HG03280 (cell line): Measurements from ENCODE around the gene POLR2J2.
"Not testable (repeated sequence)": the region's sequence is repeated elsewhere in the genome, so short reads cannot be mapped to it uniquely, and the experiment has no call there.

Experiments
- ATAC-seq: cut with Tn5 transposase; IDR thresholded peaks from one replicate; pipeline ENCODE4 v1.9.1; 2021; ENCODE audit warnings: mild to moderate bottlenecking, moderate library complexity; ENCODE audit not compliant: unreplicated experiment

The POLR2J2 gene

DNA sequence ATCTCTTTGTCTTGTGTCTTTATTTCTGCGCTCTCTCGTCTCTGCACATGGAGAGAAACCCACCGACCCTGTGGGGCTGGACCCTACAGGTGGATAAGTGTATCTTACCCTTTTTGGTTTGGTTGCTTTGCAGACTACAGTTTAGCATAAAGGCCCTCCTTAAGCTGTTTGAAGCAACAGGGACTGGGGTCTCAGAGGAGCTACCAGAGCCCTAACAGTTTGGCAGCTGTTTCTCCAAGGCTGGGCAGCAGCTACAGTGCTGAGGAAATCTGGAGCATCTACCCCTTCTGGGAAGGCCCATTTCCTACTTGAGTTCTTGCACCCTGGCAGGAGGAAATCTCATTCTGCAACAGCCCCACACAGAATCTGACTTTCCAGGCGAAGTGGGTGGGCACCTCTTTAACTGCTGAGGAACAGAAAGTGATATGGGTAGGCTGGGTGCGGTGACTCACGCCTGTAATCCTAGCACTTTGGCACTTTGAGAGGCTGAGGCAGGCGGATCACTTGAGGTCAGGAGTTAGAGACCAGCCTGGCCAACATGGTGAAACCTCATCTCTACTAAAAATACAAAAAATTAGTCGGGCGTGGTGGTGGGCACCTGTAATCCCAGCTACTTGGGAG, 2.1 kb upstream of the POLR2J2 start:
- not testable (repeated sequence) for ATAC-seq

DNA sequence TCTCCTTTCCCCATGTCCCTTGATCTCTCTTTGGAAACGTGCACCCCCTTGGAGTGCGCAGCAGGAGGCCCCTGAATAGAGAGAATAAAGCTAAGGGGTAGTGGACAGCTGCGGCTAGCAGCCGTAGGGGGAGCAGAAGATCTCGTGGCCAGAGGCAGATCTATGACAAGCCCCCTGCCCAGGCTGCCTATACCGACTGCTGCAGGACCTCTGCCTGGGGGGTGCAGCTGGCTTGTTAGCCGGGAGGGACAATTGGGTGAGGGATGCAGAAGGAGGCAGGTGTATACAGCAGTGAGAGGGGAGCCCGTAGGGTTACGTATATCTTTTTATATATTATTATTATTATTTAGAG, 469 bp upstream of the POLR2J2 start:
- peak; percentile 36 for ATAC-seq

DNA sequence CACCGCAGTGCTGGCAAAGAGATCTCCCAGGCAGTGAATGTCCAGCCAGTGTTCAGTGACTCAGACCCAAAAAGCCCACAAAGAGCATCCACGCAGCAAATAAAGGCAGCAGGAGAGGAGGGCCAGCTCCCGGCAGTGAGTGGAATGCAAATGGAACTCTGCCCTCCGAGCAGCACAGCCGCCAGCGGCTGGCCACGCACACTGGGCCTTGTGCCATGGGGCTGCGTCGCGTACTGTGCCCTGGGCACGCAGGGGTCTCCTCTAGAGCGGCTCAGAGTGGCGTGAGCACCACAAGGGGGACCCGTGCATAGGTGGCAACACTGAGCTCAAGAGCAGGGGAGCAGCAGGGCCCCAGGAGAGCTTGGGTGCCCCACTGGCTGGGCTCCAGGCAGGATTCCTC, 3.9 kb downstream of the POLR2J2 start:
- ATAC-seq = not testable (repeated sequence)

DNA sequence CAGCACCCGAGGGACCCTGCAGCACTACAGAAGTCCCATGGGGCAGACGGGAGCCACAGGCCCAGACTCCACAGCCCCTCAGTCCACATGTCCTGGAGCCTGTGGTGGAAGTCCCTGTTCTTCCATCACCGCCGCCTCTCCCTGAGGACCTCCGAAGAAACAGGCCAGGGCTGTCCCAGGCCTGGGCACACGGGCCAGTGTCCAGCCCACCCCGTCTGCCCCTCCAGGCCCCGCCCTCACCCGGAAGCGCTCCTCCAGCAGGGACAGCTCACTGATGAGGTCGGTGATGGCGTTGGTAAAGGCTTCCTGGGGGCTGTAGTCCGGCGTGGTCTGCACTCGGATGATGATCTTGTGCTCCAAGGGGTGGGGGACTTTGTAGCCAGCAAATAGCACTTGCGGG, 4.6 kb downstream of the POLR2J2 start:
- not testable (repeated sequence) for ATAC-seq

DNA sequence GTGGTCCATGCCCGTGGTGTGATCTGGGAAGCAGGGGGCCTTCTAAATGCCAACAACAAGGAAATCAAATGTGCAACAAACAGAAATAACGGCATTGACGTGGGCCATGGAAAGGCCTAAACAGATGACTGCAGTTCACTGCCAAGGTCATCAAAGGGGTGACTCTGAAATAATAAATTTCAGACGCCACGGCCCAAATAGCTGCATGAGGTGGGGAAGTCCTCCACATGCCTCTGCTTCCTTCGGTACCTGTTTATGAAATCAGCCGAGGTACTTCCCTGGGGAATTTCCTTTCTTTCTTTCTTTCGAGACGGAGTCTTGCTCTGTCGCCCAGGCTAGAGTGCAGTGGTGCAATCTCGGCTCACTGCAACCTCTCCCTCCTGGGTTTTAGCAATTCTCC, 6.7 kb downstream of the POLR2J2 start:
- not testable (repeated sequence) for ATAC-seq

DNA sequence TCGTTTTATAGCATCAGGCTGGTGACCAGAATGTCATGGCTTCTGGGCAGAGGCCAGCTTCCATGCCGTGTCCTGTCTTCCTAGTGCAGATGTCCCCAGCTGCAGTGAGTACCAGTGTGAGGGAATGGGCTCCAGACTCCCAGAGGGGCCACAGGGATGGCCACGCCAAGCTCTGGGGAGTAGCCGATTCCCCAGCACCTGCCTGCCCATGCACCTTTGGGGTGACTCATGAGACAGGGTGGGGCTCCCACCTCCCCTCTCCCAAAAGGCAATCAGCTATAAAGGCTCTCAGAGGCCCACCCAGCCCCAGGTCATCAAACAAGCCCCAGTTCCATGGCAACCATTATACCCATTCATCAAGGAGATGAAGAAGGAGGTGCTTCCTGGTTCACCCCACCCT, 21.5 kb downstream of the POLR2J2 start, which contains the start of gene SPDYE2B:
SPDYE2B (plus strand) TSS at position 396 of the 400 bp plus-strand sequence. CDS start 2,030 bp downstream, outside the sequence.
- ATAC-seq = not testable (repeated sequence)

- not testable (repeated sequence) for ATAC-seq
Measured at GRCh38 chr7:102647813-102648212, 23.6 kb downstream of the POLR2J2 start.

DNA sequence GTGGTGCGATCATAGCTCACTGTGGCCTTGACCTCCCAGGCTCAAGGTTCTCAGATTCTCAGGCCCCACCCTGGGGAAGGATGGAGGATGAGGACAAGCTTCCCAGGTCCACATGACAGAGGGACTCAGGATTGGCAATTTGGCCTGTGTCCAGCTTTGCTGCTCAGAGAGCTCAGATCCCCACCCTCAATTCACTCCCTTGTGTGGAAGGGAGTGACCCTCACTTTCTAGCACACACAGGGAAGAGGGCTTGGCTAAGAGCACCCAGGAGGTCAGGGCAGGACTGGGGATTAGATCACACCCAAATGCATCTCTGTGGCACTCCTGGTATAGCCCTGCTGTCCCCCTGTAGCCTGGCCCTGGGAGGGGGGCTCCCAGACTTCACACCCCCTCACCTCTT, 28.1 kb downstream of the POLR2J2 start:
- not testable (repeated sequence) for ATAC-seq

GRCh38 chr7:102642691-102643090, 28.8 kb downstream of the POLR2J2 start, which contains the start of gene UPK3BL1:
Gene UPK3BL1, minus strand, starts transcription at chr7:102642791. Its CDS starts 50 bp downstream, at chr7:102642741.
- not testable (repeated sequence) for ATAC-seq

DNA sequence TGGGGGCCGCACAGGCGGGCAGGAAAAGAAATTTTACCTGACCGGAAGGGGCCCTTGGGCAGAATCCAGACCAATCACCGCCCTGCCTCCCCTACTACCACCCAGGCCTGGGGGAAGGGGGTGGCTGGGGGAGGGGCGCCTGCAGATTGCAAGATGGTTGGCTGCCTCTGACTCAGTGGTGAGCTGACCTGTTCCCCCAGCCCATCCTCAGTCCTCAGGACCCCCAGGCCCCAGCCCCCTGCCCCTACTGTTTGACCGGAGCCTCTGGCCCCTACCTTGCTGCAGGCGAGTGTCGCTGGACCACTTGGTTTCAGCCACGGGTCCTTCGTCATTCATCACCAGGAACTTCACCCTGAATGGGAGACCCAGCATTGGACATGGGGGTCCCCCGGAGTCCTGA, 32.6 kb downstream of the POLR2J2 start:
- ATAC-seq = not testable (repeated sequence)

DNA sequence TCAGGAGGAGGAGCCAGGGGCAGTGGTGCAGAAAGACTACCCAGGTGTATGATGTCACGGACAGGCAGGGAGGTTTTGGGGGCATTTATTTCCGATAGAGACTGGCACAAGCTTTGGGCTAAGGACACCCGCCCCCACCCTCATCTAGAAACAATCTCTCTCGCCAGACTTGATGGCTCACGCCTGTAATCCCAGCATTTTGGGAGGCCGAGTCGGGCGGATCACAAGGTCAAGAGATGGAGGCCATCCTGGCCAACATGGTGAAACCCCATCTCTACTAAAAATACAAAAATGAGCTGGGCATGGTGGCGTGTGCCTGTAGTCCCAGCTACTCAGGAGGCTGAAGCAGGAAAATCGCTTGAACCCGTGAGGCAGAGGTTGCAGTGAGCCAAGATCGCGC, 34.5 kb downstream of the POLR2J2 start:
- not testable (repeated sequence) for ATAC-seq

DNA sequence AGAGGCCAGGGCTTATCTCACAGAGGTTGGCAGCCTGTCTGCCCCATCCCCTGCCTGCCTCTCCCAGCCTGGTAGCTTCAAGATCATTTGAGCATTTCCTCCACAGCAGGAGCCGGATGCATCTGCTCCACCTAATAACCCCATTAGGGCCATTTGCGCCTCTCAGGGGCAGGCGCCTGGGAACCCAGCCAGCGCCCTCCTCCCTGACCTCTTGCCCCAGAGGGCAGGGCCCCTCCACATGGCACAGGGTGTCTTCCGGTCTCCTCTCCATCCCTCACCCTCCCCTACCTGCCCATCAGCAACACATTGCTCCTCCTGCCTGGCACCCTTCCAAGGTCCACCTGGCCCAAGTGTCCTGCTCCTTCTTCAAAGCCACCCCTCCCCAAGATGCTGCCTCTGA, 36.1 kb downstream of the POLR2J2 start:
- not testable (repeated sequence) for ATAC-seq

DNA sequence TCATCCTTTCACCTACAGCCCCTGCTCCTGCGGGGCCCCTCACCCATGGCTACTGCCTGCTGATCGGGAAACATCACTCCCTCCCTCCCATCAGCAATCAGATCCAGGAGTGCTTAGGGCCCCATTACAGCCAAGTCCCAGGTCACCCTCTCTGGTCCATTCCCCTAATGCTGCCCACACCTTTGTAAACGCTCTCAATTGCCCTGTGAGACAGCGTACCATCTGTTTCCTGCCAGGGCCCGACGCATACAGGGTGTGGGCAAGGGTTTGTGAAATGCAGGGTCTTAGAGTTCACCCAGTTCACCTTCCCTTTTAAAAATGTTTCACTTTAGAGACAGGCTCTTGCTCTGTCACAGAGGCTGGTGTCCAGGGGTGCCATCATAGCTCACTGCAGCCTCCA, 37.2 kb downstream of the POLR2J2 start:
- not testable (repeated sequence) for ATAC-seq

GRCh38 chr7:102630622-102631021, 40.8 kb downstream of the POLR2J2 start:
- not testable (repeated sequence) for ATAC-seq

DNA sequence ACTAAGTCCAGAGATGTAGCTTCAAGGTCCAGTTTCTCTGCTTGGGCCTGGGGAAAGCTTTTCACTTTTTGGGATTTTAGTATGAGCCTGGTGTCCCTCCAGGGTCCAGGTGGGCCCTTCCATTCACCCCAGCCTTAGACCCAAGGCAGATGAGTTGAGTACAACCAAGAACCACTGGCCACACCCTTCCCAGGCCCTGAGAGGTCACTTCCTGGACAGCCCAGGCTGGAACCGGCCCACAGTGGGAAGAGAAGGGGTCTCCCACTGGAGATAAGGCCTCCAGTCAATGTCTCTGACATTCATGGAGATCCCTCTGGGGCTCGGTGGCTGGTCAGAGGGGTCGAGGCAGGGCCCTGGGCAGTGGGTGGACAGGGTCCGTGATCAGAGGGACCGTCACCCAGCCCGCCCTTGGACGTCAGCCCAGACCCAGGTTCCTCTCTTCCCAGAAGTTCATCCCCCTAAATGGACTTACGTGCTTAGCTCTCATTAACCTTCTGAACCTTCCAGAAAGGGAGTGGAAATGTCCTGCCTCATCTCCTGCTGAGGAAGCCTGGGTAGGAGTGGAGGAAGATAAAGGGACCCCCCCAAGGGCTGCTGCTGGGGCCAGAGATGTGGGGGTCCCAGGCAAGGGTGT, 44.1 kb downstream of the POLR2J2 start:
- not testable (repeated sequence) for ATAC-seq

GRCh38 chr7:102618122-102618521, 53.3 kb downstream of the POLR2J2 start:
- ATAC-seq = not testable (repeated sequence)

GRCh38 chr7:102616507-102617125, 54.8 kb downstream of the POLR2J2 start, which contains the start of gene RASA4:
Gene RASA4, minus strand, starts transcription at chr7:102616756. Its CDS starts 67 bp downstream, at chr7:102616689.
- peak; percentile 84 for ATAC-seq
